H9 (cell line): ENCODE data around the gene STOX2. TPM values are rescaled to one million over a fixed set of nuclear protein-coding genes. Genes with fewer than 3 reads are reported as not detected.
A peak's percentile ranks its signal among the peaks of the same experiment; 100 is the strongest.

Experiments
- DNase-seq: peaks from one replicate; pipeline ENCODE4 v3.0.0-alpha.2; 2017
- H2AFZ ChIP-seq: one replicate; pipeline ENCODE4 v1.6.1; 2013; ENCODE audit warnings: mild to moderate bottlenecking, low read length, control low read depth, moderate library complexity
- H2AK5ac ChIP-seq: 2 replicates; pipeline ENCODE4 v1.6.1; 2013; ENCODE audit warnings: low read length, control low read depth, mixed read lengths; ENCODE audit not compliant: insufficient read length
- H2BK120ac ChIP-seq: one replicate; pipeline ENCODE4 v1.6.1; 2013; ENCODE audit warnings: low read depth, mild to moderate bottlenecking, low read length, control low read depth, inconsistent platforms; ENCODE audit not compliant: poor library complexity, severe bottlenecking
- H2BK12ac ChIP-seq: 2 replicates; pipeline ENCODE4 v1.6.1; 2013; ENCODE audit warnings: low read length, control low read depth, mixed read lengths, low read depth; ENCODE audit not compliant: insufficient read length
- H2BK15ac ChIP-seq: 2 replicates; pipeline ENCODE4 v1.6.1; 2013; ENCODE audit warnings: low read depth, low read length, control low read depth
- H2BK20ac ChIP-seq: one replicate; pipeline ENCODE4 v1.6.1; 2013; ENCODE audit warnings: low read depth, mild to moderate bottlenecking, low read length, control low read depth, inconsistent platforms; ENCODE audit not compliant: poor library complexity, severe bottlenecking
- H2BK5ac ChIP-seq: 2 replicates; pipeline ENCODE4 v1.6.1; 2013; ENCODE audit warnings: low read length, control low read depth, mixed read lengths; ENCODE audit not compliant: insufficient read length
- H3K14ac ChIP-seq: 2 replicates; pipeline ENCODE4 v1.6.1; 2013; ENCODE audit warnings: low read length, control low read depth; ENCODE audit not compliant: insufficient read depth
- H3K18ac ChIP-seq: 2 replicates; pipeline ENCODE4 v1.6.1; 2013; ENCODE audit warnings: low read depth, mild to moderate bottlenecking, mixed read lengths, low read length, control low read depth; ENCODE audit not compliant: insufficient read length
- H3K23ac ChIP-seq: 2 replicates; pipeline ENCODE4 v1.6.1; 2013; ENCODE audit warnings: low read length, control low read depth, mixed read lengths, low read depth; ENCODE audit not compliant: insufficient read length
- H3K23me2 ChIP-seq: 2 replicates; pipeline ENCODE4 v1.6.1; 2013; ENCODE audit warnings: low read depth, mild to moderate bottlenecking, mixed read lengths, low read length, control low read depth; ENCODE audit not compliant: insufficient read length, poor library complexity, severe bottlenecking
- H3K27ac ChIP-seq: 2 replicates; pipeline ENCODE4 v1.5.1; 2013; ENCODE audit warnings: low read length, control low read depth, mixed read lengths, low read depth; ENCODE audit not compliant: insufficient read length
- H3K27me3 ChIP-seq: 2 replicates; pipeline ENCODE4 v1.6.1; 2013; ENCODE audit warnings: low read length, control low read depth, inconsistent platforms; ENCODE audit not compliant: insufficient read depth
- H3K4ac ChIP-seq: 2 replicates; pipeline ENCODE4 v1.6.1; 2013; ENCODE audit warnings: low read depth, mild to moderate bottlenecking, control low read depth, inconsistent platforms, low read length, moderate library complexity
- H3K4me1 ChIP-seq: 2 replicates; pipeline ENCODE4 v1.6.1; 2013; ENCODE audit warnings: low read length, control low read depth, inconsistent platforms; ENCODE audit not compliant: insufficient read depth
- H3K4me2 ChIP-seq: 2 replicates; pipeline ENCODE4 v1.6.1; 2013; ENCODE audit warnings: low read length, control low read depth, mixed read lengths; ENCODE audit not compliant: insufficient read length, insufficient read depth
- H3K56ac ChIP-seq: 2 replicates; pipeline ENCODE4 v1.6.1; 2013; ENCODE audit warnings: low read depth, mild to moderate bottlenecking, mixed read lengths, low read length, control low read depth; ENCODE audit not compliant: insufficient read length
- H3K79me1 ChIP-seq: 2 replicates; pipeline ENCODE4 v1.6.1; 2013; ENCODE audit warnings: low read depth, mild to moderate bottlenecking, moderate library complexity, low read length, control low read depth, inconsistent platforms; ENCODE audit not compliant: insufficient read depth, poor library complexity, severe bottlenecking
- H3K79me2 ChIP-seq: 2 replicates; pipeline ENCODE4 v1.6.1; 2013; ENCODE audit warnings: low read length, control low read depth, inconsistent platforms; ENCODE audit not compliant: insufficient read depth
- H3K9ac ChIP-seq: 2 replicates; pipeline ENCODE4 v1.6.1; 2013; ENCODE audit warnings: low read length, control low read depth, mixed read lengths; ENCODE audit not compliant: insufficient read length; ENCODE audit errors: extremely low read depth
- H3K9me3 ChIP-seq: one replicate; pipeline ENCODE4 v1.6.1; 2013; ENCODE audit warnings: low read depth, low read length, inconsistent platforms; ENCODE audit not compliant: control insufficient read depth
- H3T11ph ChIP-seq: one replicate; pipeline ENCODE4 v1.6.1; 2013; ENCODE audit warnings: mild to moderate bottlenecking, low read length, control low read depth, inconsistent platforms
- H4K20me1 ChIP-seq: one replicate; pipeline ENCODE4 v1.6.1; 2013; ENCODE audit not compliant: control insufficient read depth, insufficient read length, insufficient read depth
- H4K5ac ChIP-seq: 2 replicates; pipeline ENCODE4 v1.6.1; 2013; ENCODE audit warnings: low read depth, mild to moderate bottlenecking, mixed read lengths, low read length, control low read depth; ENCODE audit not compliant: insufficient read length
- H4K8ac ChIP-seq: replicated peaks from 2 replicates; pipeline ENCODE4 v1.6.1; 2013; ENCODE audit warnings: low read length, control low read depth, mixed read lengths, low read depth; ENCODE audit not compliant: insufficient read length
- H4K91ac ChIP-seq: 2 replicates; pipeline ENCODE4 v1.6.1; 2013; ENCODE audit warnings: low read depth, mild to moderate bottlenecking, moderate library complexity, mixed read lengths, low read length, control low read depth; ENCODE audit not compliant: insufficient read length
- H3K27ac Mint-ChIP-seq, 3 experiments: 2 replicates in 2 of 3; 3 replicates in 1 of 3; pipeline ENCODE4 v1.8.0; 2020 to 2021; ENCODE audit warnings: mixed read lengths in 3 of 3, mild to moderate bottlenecking in 1 of 3, moderate library complexity in 1 of 3
- H3K27me3 Mint-ChIP-seq: 2 replicates; pipeline ENCODE4 v1.8.0; 2021; ENCODE audit warnings: low read depth, mild to moderate bottlenecking, moderate library complexity, mixed read lengths
- H3K36me3 Mint-ChIP-seq, 3 experiments: 2 replicates in 2 of 3; 3 replicates in 1 of 3; pipeline ENCODE4 v1.8.0; 2020 to 2021; ENCODE audit warnings: low read depth in 3 of 3, mixed read lengths in 3 of 3; ENCODE audit not compliant: insufficient read depth in 1 of 3
- H3K4me1 Mint-ChIP-seq, 2 experiments: 2 replicates each; pipeline ENCODE4 v1.8.0; 2020; ENCODE audit warnings: mixed read lengths in 2 of 2
- H3K4me3 Mint-ChIP-seq, 2 experiments: 2 replicates in 1 of 2; 3 replicates in 1 of 2; pipeline ENCODE4 v1.8.0; 2020 to 2021; ENCODE audit warnings: mild to moderate bottlenecking in 2 of 2, mixed read lengths in 2 of 2, moderate library complexity in 1 of 2
- H3K9me3 Mint-ChIP-seq, 2 experiments: 2 replicates in 1 of 2; 3 replicates in 1 of 2; pipeline ENCODE4 v1.8.0; 2020; ENCODE audit warnings: mild to moderate bottlenecking in 2 of 2, mixed read lengths in 2 of 2, moderate library complexity in 1 of 2
- whole genome bisulfite sequencing: extraction: QIAGEN DNeasy Blood & Tissue Kit; methylation state at CpG from one replicate; pipeline ENCODE4 v1.1.7; 2013; ENCODE audit warnings: missing lambda C conversion rate, low lambda C conversion rate, mixed read lengths; ENCODE audit not compliant: insufficient read length; ENCODE audit errors: extremely low coverage; 5-methylcytosine and 5-hydroxymethylcytosine counted together
- total RNA-seq: library from RNA; stranded (reverse); gene quantifications from 2 replicates; pipeline ENCODE4 v1.2.1, GENCODE V29; 2021
- TF ChIP-seq, protein P1 (sequence below): fragments of 200-600 bp; sonication (generic); conservative IDR thresholded peaks from 3 replicates; pipeline ENCODE4 v1.8.0; 2021; ENCODE audit warnings: antibody characterized with exemption, mild to moderate bottlenecking

The STOX2 gene
- total RNA-seq, 1 experiment from 2014 or later, result 28.2 TPM

GRCh38 chr4:183969596-183969995 is 64.5 kb downstream of the STOX2 start:
- H3K27ac Mint-ChIP-seq, result peak overlapping the region in 1 of 3 experiments; percentile 38; a peak in 1 of 7 replicates
- no peaks in the 10 kb centered on the region; the same call in 1 of the 2 replicates for H3K27me3 Mint-ChIP-seq
- Histone ChIP-seq H2BK120ac (no peak overlapping the region), H3K23me2 (no peaks in the 10 kb centered on the region), H4K8ac (no peak overlapping the region), H2BK5ac (no peak overlapping the region), H3K4me2 (no peak overlapping the region), H3K56ac (no peak overlapping the region), H3K27ac (no peak overlapping the region), H2BK12ac (no peak overlapping the region), H2AFZ (no peak overlapping the region), H3K23ac (no peak overlapping the region), H3K18ac (no peak overlapping the region), H3K9me3 (no peaks in the 10 kb centered on the region), H3K9ac (no peak overlapping the region), H3K4me1 (peaks cover 6% of the 10 kb centered on the region), H2AK5ac (no peak overlapping the region), H3K79me2 (peaks cover 2% of the 10 kb centered on the region; the same call in 1 of the 2 replicates), H3K27me3 (no peaks in the 10 kb centered on the region), H3K79me1 (no peaks in the 10 kb centered on the region), H4K20me1 (no peaks in the 10 kb centered on the region), H3K14ac (no peak overlapping the region), H2BK20ac (no peak overlapping the region), H3T11ph (no peak overlapping the region), H4K91ac (no peak overlapping the region), H3K4ac (no peak overlapping the region), H4K5ac (no peak overlapping the region), H2BK15ac (no peak overlapping the region)
- H3K4me1 Mint-ChIP-seq, result peaks cover 33 to 43% of the 10 kb centered on the region in 2 experiments
- TF ChIP-seq, protein P1, sequence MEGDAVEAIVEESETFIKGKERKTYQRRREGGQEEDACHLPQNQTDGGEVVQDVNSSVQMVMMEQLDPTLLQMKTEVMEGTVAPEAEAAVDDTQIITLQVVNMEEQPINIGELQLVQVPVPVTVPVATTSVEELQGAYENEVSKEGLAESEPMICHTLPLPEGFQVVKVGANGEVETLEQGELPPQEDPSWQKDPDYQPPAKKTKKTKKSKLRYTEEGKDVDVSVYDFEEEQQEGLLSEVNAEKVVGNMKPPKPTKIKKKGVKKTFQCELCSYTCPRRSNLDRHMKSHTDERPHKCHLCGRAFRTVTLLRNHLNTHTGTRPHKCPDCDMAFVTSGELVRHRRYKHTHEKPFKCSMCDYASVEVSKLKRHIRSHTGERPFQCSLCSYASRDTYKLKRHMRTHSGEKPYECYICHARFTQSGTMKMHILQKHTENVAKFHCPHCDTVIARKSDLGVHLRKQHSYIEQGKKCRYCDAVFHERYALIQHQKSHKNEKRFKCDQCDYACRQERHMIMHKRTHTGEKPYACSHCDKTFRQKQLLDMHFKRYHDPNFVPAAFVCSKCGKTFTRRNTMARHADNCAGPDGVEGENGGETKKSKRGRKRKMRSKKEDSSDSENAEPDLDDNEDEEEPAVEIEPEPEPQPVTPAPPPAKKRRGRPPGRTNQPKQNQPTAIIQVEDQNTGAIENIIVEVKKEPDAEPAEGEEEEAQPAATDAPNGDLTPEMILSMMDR, result no peak
- peaks cover 3 to 15% (median 15%) of the 10 kb centered on the region in 3 experiments; a peak in 6 of 7 replicates for H3K36me3 Mint-ChIP-seq
- no peak overlapping the region for H3K4me3 Mint-ChIP-seq
- no CpG with 5 or more reads among the region's 4 CpGs for WGBS
- H3K9me3 Mint-ChIP-seq, result peaks cover 12 to 20% of the 10 kb centered on the region in 2 experiments
- no peak for DNase-seq
